HG03196 (cell line): Measurements from ENCODE around the gene PRKN.

Experiments used
- ATAC-seq: cut with Tn5 transposase; IDR thresholded peaks from one replicate; pipeline ENCODE4 v1.9.1; 2021; ENCODE audit not compliant: unreplicated experiment

PRKN gene

DNA sequence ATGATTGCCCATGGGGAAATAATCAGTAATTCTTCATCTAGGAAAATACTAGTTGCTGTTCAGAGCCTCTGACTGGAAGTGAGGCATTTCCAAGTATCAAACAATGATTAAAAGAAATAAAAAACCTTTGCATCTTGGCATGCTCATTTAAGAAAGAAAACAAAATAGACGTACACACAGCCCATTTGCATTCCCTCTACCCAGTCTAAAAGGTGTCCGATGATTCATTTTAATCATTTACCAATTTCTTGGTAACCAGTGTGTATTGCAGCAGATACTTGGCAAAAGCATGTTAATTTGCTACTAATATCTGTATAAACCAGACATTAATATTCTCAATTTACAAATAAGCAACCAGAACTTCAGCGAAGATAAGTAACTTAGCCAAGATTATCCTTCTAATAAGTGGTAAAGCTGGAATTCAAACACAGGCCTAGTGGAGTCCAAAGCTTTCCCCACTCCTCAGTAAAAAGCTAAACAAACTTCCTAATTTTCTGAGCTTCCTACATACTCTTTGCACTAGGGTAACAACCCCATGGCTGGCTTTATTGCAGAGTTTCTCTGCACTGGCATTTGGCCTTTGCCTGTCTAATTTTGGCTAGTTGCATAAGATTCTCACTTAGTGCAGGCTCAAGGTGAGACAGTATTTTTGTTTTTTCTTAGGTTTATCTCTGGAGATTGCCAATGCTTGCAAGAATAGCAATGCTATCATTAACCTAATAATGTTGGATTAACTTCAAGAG, 338.1 kb downstream of the PRKN start:
- ATAC-seq, result no peak

DNA sequence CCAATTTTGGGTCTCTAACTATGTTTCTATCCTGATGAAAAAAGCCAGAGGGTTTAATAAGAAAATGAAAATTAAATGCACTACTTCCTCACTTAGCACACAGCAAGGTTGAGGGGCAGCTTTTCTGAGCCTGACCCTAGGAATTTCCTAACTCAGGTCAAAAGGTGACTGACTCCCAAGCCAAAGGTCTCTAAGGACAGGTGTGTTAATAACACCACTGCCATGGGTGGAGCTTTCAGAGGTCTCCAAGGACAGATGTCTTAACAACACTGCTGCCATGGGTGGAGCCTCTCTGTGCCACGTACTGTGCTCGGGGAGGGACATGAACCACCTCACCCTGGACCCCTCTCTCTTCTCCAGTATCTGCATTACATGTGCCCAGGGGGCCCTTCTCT, 339.2 kb downstream of the PRKN start:
- ATAC-seq, result no peak

DNA sequence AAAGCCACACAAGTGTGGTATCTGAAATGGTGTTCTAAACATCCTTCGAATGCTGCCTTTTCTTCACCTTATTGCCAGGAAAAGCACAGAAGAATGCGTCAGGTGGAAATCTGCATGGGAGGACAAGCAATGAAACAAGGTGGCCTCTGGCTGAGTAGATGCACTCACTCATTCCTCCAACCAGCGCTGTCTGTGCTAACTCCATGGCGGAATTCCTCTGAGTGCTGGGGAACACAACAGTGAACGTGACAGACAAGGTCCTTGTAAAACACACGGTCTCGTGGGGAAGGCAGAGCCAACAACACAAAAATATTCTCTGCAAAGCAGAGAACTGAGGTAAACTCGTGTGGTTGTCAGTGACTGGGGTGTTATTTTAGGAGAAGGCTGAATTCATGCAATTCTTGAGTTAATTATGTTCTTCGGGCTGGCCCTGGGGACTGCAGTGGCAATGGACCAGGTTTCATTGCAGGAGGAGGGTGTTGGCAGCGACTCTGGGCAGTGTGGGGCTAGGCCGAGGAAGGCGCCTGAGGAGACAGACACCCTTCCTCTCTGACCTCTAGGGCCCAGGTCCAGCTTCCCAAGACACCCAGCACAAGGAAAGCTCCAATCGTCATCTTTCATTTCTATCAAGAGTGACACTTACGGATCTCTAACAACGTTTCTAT, 339.7 kb downstream of the PRKN start:
- ATAC-seq, result no peak

DNA sequence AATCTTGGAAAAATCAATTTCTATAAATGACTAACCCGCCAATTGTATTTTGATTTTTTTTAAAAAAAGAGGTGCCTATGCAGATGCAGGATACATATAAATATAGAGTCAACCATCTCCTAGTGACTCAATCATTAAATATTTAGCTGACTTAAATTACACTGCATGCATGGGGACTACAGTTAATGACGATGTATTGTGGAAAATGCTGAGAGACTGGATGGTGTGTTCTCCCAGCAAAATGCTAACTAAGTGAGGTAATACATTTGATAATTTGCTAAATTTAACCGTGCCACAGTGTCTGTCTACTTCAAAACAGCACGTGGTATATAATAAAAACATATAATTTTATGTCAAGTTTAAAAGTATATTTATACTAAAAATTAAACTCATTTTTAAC, 341.6 kb downstream of the PRKN start:
- ATAC-seq, result no peak

DNA sequence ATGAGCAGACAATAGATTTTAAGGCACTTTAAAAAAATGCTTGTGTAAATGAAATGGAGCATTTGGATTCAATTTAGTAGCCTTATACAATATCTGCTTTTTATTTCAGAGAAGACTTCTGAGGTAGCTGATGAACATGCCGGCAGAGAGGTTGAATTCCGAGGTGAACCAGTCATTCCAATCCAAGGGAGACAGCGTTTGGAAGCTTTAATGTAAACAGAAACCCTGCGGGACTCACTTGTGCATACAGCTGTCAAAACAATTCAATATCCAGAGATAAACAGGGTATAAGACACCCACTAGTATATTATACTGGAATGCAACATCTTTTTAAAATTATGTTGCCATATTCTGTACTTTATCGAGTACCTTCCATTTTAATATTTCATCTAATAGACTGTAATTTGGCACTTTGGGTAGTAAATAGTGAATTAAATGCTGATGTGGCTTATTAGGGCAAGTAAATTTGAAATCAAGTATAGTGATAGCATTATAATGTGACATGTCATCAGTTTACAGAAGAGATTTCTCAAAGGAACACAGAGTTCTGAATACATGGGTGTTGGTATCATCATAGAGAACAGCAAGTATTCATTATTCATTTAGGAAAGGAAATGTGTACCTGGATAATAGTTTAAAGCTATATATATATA, 347.7 kb downstream of the PRKN start:
- no peak for ATAC-seq

DNA sequence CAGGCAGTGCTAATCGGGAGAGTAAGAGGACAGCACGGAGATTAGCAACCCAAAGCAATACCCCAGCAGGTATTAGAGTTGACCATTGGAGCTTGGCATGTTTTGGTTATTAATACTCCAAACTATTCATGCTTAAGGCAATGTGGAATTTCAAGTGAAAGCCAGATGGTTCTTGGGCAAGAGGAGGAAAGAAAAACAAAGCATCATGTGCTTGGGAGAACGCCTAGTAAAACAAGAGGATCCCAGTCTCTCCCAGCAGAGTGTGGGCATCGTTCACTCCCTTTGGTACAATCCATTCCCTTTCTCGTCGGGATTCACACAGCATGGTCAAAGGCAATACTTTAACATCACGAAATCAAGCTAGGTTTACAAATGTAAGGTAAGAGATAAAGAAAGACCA, 349.8 kb downstream of the PRKN start:
- ATAC-seq, result no peak

DNA sequence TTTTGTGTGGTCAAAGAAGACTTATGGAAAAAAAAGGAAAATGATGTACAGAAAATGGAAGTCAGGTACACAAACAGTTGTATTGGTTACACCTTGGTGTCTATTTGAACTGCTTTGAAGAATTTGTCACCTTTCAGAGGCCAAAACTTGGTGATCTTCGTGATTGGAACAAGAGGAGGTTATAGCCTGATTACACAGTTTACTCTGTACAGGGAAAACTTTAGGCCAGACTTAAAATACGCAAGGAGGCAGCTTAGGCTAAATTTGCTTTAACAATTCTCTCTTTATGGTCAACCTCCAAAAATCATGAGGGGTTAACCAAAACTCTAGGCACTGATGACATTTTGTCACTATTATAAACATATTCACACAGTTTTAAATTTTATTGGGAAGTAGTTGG, 353.7 kb downstream of the PRKN start:
- no peak for ATAC-seq

DNA sequence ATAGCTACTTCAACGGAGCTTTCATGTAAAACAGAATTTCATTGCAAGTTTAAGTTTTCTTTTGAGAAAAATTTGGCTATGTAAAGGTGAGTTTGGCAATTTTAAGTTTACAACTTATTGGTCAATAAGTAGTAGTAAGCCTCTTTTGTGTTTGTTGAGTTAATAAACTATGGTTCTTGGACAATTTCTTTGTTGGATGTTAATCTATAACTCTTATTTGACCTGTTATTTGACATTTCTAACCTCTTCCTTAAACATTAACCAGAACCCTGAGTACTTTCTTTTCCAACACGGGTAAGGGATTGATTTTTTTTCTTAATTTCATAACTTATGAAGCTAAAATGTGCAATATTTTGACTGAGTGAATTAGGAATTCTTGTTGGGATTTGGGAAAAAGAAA, 354.4 kb downstream of the PRKN start:
- no peak for ATAC-seq

DNA sequence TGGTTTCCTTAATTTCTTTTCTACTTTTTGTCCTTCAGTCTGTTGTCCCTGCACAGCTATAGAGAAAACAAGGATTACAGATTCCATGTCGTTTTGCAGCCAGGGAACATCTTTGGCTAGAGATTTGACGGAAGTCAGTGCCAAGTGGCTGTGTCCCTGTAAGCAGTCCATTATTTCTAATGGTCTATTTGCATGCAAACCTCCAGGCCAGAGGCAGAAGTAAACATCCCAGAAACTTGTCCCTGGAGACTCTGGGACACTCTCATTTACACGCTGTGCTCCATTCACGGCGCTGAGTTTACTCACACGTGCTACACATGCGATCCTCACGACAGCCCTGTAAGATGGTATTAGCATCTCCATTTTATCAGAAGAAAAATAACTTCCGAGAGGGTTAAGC, 355.5 kb downstream of the PRKN start:
- no peak for ATAC-seq

DNA sequence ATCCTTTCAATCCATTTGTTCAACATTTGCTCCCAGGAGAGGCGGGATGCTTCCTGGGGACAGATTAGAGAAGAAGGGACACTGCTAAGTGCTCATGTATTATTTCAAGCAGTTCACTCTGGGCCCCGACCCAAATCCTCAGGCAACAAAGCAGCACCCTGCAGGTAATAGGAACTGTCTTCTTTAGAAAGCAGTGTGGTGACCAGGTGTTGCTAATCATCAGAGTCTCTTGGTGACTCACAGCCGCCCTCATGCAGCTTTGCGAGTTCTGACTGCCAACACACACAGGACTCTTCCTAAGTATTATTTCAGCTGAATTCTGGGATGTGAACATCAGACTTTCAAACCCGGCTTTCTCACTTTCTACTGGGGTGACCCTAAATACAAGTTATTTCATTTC, 356.4 kb downstream of the PRKN start:
- ATAC-seq, result no peak

DNA sequence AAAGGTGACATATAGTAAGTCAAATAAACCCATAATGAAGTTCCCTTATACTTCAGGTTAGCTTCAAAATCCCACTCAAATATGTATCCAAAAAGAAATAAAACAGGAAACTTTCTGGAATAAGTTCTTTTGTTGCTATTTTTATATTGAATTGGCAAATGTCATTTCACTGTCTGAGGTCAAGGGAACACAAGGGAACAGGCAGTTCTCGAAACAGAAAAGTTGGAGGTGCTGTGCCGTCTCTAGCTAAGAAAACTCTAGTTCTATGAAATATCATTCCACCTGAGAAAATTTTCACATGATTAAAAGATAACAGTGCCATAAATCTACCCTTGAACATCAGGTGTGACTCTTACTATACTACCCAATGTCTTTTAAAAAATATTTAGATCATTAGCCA, 358.5 kb downstream of the PRKN start:
- no peak for ATAC-seq

DNA sequence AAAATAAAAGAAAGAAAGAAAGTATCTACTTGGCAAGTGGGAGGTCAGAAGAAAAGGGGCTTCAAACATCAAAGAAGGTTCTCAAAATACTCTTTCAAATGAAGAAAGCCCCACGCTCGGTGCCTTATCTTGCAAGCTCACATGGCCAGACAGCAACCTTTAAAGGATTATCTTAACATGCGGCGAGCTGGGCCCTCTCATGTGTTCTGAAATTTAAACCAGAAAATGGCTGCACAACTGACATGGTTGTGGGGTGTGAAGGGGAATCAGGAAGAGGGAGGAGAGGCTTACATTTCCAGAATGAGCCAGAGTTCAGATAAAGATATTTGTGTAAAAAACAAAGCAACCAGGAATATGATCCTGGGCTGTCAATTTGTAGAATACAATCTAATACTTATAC, 363.1 kb downstream of the PRKN start:
- ATAC-seq, result no peak

DNA sequence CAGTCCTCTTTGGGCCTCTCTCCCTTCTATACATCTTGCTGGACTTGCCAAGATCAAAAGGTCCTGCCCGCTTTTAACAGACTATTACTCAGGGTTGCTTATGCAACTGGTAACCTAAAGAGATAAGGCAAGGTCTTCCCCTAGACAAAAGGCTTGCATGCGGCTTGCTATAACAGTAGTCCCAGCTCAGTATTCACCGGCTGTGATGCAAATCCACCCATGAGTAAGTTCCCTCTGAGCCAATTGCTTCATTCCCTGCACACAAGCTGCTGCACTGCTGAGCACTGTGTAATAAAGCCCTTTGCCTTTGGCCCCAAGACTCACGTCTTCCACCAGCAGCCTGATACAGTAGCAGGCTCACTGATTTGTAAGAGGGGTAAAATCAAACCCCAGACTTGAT, 363.8 kb downstream of the PRKN start:
- ATAC-seq, result no peak

DNA sequence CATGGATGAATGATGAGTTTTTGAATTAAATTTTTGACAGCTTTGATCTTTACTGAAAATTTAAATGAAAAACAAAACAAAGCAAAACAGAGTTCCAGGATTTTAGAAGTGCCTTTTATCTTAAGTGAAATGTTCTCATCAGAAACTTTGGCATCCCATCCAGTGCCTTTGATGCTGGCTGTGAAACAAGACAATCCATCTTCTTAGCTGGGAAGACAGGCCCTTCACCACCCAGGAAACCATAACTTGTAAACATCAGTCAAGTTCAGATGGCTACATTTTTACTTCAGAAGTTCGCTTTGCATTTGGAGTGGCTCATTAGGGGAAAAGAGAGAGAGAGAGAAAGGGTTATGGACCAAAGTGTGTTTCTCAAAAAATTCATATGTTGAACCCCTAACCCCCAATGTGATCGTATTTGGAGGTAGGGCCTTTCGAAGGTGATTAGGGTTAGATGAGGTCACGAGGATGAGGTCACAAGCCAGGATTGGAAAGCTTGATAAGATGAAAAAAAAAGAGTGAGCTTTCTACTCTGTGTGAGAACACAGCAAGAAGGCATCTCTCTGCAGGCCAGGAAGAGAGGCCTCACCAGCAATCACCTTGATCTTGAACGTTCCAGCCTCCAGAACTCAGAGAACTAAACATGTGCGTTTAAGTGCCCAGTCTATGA, 366.5 kb downstream of the PRKN start:
- ATAC-seq, result no peak

DNA sequence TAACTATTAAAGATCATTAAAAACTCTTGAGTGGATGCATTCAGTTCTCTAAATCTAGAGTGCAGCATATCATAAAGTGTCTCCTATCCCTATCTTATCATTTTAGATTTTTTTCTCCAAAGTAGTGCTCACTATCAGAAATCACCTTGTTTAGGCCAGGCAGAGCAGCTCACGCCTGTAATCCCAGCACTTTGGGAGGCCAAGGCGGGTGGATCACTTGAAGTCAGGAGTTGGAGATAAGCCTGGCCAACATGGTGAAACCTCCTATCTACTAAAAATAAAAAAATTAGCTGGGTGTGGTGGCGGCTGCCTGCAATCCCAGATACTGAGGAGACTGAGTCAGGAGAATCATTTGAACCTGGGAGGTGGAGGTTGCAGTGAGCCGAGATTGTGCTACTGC, 368.9 kb downstream of the PRKN start:
- ATAC-seq, result no peak

DNA sequence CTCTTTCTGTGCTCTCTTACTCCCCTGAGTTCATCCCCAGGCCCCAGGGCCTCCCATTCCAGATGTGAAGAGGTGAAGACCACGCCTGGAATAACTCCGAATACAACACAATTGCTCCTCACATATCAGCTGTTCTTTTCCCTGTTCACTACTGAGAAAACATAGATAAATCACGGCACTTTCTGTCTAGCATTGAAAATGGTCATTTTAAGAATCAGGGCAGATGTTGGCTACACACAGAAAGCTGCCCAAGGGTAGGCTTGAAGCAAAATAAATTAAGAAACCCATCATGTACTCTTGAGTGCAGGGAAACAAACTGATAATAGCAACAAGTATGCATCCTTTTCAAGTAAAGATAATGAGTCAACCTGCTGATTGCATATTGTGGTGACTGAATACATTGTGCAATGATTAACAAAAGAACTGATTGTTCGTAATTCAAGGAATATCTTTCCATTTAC, 382.5 kb downstream of the PRKN start:
- ATAC-seq, result no peak

DNA sequence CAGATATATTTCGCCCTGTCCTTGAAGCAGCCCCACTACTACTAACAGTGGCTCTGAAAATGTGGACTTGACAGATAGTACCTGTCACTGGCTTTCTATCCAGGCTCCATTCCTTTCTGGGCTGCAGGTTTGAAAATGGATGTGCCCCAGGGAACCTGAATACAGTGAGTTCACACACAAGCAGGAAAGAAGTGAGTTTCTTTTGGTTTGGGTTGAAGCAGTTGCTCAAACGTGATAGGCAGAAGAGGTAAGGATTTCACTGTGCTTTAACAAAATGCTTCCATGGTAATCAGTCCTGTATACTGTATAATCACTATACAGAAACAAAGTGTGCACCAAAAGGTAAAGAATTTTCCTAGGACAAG, 382.9 kb downstream of the PRKN start:
- no peak for ATAC-seq

DNA sequence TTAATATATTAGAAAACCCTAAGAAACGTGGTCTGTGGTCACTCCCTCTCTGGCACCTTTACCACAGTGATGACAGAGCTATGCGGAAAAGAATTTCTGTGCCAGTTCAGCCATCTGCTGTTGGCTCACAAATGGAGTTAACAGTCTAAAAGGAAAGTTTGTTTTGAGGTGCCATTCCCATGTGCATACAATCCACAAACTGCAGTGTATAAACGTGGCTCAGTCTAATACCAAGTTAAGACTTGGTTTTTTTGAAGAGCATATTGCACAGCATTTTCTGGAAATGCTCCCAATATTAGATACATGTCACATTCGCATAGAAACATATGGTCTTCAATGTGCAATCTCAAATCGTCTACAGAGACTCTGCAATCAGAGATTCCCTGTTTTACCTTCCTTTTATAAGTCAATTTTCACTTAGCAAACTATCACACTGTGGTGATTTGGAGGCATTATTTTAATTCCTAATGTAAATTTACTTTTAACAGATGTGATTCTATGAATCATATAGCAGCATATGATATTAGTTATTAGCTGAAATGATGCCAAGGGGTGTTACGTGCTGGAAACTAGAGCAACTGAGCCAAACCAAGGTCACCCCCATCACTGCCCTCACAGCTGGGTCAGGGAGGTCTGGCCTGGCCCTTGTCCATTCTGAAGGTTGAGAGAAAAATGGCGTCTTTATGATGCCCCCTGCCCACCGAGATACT, 383.5 kb downstream of the PRKN start:
- ATAC-seq, result no peak

DNA sequence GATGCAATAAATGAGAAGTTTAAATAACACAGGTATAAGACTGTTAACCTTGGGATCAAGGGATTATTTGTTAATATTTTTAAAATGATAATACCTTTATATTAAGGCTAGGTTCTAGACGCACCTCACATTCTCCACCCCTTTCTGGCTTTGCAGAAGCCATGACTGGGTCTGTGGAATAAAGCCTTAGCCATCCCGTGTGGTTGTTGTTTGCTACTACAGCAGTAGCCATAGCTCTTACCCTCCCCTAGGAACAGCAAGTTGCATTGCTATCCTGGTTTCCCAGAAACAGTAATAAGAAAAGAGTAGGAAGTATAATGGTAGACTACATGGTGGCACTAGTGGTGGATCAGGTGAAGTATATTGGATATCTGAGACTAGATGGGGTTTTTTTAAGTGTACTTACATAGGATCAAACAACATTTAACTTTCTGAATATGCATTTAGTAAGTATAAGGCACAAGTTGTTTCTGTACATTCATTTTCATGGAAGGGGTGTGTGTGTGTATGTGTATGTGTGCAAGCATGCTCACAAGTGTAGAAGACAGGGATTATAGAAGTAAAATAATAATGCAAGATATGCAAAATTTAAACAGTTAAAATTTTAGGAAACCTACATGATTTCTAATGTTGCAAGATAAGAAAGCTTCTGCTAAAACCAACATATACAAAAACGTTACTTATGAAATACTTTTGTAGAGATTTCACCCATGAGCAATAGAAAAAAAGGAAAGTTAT, 384.2 kb downstream of the PRKN start:
- ATAC-seq, result no peak

DNA sequence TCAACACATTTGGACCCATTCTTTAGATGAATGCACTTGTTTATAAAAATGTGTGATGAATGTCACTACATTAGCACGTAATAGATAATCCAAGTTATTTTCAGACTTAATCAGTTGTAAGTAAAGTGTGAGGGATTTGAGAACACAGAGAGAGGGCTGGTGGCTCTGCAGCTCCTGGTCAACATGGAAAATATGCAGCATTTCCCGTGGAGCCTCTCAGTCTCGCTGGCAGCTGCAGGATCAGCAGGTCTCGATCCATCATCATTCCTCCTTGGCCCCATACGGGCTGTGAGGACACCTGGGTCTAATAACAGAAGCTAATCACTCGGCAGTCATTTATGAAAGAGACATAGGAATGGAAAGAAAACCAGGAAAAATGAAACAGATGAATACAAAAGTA, 390.2 kb downstream of the PRKN start:
- no peak for ATAC-seq

DNA sequence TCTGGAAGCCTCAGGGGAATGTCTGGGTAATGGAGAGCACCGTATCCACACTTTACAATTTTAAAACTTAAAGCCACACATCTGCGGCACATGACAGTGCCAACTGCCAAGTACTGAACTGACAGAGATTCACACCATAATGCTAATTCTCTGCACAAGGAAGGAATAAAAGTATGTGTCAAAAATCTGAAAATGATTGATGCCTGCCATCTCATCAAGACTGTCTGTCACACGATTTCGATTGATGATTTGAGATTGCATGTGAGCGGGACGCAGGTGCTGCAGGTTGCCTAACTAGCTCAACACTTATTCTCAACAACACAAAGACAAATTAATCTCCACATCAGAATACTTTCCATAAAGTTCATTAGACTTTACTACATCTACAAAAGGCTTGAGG, 391.2 kb downstream of the PRKN start:
- no peak for ATAC-seq
